Measurements from ENCODE around the gene RAB29. TPM values are rescaled to one million over a fixed set of nuclear protein-coding genes. Genes with fewer than 3 reads are reported as not detected.
"Not testable (repeated sequence)": the region's sequence is repeated elsewhere in the genome, so short reads cannot be mapped to it uniquely, and the experiment has no call there.

RAB29 gene, protein sequence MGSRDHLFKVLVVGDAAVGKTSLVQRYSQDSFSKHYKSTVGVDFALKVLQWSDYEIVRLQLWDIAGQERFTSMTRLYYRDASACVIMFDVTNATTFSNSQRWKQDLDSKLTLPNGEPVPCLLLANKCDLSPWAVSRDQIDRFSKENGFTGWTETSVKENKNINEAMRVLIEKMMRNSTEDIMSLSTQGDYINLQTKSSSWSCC
- 28.2 and 29.6 TPM in 2 replicates for total RNA-seq

DNA sequence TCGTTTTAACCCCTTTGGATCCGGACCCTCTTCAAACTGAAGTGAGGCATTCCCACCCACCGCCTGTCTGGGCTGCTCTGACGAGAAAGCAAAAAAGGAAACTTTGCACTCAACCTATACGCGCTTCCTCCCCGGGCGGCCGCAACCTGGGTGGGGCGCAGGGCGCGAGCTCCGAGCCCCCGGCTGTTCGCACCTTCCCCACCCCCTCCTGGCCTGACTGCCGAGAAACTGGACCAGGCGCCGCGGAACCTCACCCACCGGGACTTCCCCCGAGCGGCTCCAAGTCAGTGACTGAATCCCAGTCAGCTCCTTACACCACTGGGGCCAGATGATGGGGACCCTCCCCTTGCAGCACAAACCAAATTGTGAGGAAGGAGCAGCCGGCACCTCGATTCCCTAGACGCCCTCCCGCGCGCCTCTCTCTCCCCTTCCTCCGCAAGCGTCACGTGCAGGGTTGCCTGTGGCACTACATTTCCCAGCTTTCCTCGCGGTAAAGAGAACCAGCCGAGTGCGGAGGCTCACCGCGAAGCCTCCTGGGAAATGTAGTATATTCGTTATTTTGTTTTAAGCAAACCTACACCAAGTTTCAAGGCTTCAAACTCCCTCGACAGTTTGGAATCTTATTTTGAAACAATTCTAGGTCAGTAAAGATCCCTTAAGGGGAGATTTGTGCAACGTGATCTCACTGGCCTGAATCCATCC is at the start of gene RAB29:
RAB29 (minus strand) TSS at position 468 of the 702 bp plus-strand sequence. CDS start 526 bp downstream, outside the sequence.
- peak; percentile 86 for DNase-seq

DNA sequence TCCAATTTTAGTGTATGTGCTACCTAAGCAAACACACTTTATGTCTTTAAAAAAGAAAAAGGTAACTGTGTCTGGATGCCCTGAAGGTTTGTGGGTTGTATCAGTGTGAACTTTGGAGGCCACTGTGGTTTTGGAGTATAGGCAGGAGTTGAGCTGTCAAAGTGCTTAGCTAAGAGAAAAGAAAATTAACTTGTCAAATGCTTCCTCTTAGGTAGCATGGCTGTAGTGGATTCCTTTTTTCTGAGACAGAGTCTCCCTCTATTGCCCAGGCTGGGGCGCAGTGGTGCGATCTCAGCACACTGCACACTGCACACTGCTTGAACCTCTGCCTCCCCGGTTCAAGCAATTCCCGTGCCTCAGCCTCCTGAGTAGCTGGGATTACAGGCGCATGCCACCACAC is 48.9 kb upstream of the RAB29 start:
- DNase-seq: no peak

- DNase-seq: not testable (repeated sequence)
Measured at GRCh38 chr1:205823260-205823659, 48.0 kb upstream of the RAB29 start.

GRCh38 chr1:205822397-205822796 is 47.1 kb upstream of the RAB29 start:
- no peak for DNase-seq

- no peak for DNase-seq
Measured at GRCh38 chr1:205817988-205818387, 42.7 kb upstream of the RAB29 start.

- DNase-seq: no peak
Measured at GRCh38 chr1:205817364-205817763, 42.1 kb upstream of the RAB29 start.

- DNase-seq: no peak
Measured at GRCh38 chr1:205813755-205814058, 38.4 kb upstream of the RAB29 start.

DNA sequence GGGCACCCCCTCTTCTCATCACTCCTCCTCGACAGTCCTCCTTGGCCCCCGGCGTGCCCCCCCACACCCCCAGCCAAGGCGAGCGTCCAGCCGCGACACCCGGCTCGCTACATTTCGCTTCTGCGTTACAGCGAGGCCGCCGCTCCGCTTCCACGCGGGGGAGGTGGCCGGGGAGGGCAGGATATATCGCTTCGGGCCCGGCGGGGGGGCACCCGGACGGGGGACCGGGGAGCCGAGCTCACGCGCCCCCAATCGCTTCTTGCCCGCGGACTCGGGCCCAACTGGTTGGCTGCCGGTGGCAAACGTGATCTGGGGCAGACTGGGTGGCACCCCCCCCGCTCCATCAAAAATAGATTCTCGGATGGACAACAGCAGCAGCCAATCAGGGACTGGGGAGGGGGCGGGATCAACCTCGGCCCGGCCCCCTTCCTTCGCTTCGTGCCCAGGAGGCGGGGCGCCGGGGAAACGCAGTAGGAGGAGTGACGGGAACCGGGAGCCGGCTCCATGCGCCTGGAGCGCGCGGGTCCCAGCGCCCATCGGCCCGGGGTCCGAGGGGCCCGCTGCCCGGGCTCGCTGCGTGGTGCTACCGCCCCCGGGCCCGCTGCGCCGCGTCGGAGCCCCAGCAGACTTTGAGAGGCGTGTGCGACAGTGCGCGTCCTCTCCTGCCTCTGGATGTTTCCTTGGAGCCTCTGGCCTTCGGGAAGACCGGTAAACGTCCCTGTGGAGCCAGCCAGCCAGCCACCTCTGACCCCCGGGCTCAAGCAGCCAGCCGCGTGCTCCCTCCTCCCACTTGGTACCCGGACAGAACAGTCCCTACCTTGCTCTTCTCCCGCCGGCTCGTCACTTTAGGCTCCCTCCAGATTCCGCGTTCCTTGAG is 37.8 kb upstream of the RAB29 start, which contains the start of gene SLC41A1:
SLC41A1 (minus strand) TSS at position 321 of the 877 bp plus-strand sequence. CDS start 2,757 bp downstream, outside the sequence.
- DNase-seq: peak; percentile 95

- peak; percentile 39 for DNase-seq
Measured at GRCh38 chr1:205812271-205812877, 37.1 kb upstream of the RAB29 start.

- DNase-seq: peak; percentile 32
Measured at GRCh38 chr1:205811660-205812059, 36.4 kb upstream of the RAB29 start.

- DNase-seq: peak; percentile 67
Measured at GRCh38 chr1:205810448-205811157, 35.3 kb upstream of the RAB29 start.

DNA sequence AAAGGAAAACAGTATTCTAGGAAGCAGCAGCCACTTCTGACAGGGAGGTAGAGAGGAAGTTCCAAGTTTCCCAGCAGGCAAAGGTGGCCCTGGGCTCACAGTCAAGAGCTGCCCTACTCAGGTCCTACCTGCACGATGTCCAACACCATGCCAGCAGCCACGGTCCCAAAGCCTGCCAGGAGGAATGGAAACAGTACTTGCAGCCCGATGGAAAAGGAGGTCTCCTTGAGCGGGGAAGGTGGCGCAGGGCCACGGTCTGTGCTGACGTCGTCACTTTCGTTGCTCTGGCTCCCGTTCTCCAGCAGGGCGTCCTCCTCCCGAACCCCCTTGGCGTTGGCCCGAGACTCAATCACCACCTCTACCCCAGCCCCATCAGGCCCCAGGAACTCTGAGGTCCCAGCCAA is 34.7 kb upstream of the RAB29 start:
- peak; percentile 20 for DNase-seq

GRCh38 chr1:205809469-205809868 is 34.2 kb upstream of the RAB29 start:
- DNase-seq: no peak

- peak; percentile 19 for DNase-seq
Measured at GRCh38 chr1:205805082-205805711, 29.9 kb upstream of the RAB29 start.

- no peak for DNase-seq
Measured at GRCh38 chr1:205804605-205805004, 29.3 kb upstream of the RAB29 start.

GRCh38 chr1:205803986-205804385 is 28.7 kb upstream of the RAB29 start:
- no peak for DNase-seq

DNA sequence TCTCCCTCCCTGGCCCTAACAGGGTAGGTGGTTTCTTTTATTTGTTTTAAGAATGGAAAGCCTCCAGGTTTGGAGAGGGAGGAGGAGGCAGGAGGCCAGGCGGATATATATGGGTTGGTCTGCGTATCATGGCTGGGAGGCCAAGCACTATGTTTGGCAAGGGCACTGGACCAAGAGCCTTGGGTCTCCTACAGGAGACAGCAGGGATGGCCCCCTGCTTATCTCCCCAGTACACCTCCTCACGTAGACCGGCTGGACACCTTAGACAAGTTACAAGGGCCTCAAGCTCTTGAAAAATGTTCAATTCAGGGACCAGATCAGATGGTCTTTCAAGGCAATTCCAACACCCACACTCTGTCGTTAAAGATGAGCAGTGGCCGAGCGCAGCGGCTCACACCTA is 26.8 kb upstream of the RAB29 start:
- no peak for DNase-seq

GRCh38 chr1:205800981-205801703 is 25.9 kb upstream of the RAB29 start:
- no peak for DNase-seq

DNA sequence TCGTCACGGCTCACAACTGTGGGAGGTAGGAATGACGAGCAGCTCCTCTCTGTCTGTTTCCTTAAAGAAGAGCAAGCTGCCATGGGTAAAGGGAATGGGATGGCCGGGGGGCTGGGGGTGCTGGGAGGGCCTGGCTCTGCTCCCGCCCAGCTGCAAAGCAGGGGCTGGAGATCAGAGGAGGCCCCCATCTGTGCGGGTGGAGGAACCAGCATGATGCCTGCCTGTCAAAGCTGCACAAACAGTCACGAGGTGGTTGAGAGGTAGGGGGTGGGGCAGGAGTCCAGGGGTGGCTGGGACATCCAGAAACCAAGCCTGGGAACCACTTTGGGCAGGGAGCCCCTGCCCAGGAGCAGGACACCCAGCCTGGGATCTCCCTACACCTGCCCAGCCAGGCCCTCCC is 25.1 kb upstream of the RAB29 start:
- no peak for DNase-seq

- no peak for DNase-seq
Measured at GRCh38 chr1:205798577-205798976, 23.3 kb upstream of the RAB29 start.

- no peak for DNase-seq
Measured at GRCh38 chr1:205797168-205797567, 21.9 kb upstream of the RAB29 start.

All from dermis blood vessel endothelial cell (primary cell).